SK-N-SH (cell line): Measurements from ENCODE around the gene PDE4B. TPM values are rescaled to one million over a fixed set of nuclear protein-coding genes. Genes with fewer than 3 reads are reported as not detected.

Experiments
- CTCF ChIA-PET: fragments of 300-600, 350-600 bp; formaldehyde crosslinking; extraction: SDS; loops from one replicate; lab custom pipeline; 2021; lab: Yijun Ruan, JAX
- POLR2A ChIA-PET: fragments of 350-600 bp; sonication (Branson Sonifier 250); formaldehyde crosslinking; extraction: SDS; loops from one replicate; lab custom pipeline; 2020; ENCODE audit warnings: antibody characterized with exemption, inconsistent platforms; lab: Yijun Ruan, JAX
- DNase-seq: peaks from one replicate; pipeline ENCODE4 v3.0.0; 2012
- H2AFZ ChIP-seq: fragments of 200-600 bp; sonication (generic); 2 replicates; pipeline ENCODE4 v1.8.1; 2016; ENCODE audit warnings: antibody characterized with exemption, mild to moderate bottlenecking, low read depth
- H3F3A ChIP-seq: fragments of 200-600 bp; sonication (generic); replicated peaks from 2 replicates; pipeline ENCODE3; 2016; ENCODE audit warnings: antibody characterized with exemption, mild to moderate bottlenecking; ENCODE audit not compliant: insufficient read depth
- H3K27ac ChIP-seq, 2 experiments: fragments of 200-500 bp in 1 of 2; fragments of 200-600 bp in 1 of 2; sonication (Bioruptor generic) in 1 of 2; sonication (generic), shearing (Covaris generic) in 1 of 2; 2 replicates each; pipeline versions ENCODE4 v1.5.1 to v1.6.1; 2014 to 2016; ENCODE audit warnings: low read depth in 2 of 2, inconsistent platforms in 1 of 2, low read length in 1 of 2, mild to moderate bottlenecking in 1 of 2, mixed read lengths in 1 of 2
- H3K27me3 ChIP-seq: fragments of 200-600 bp; sonication (generic), shearing (Covaris generic); 2 replicates; pipeline ENCODE4 v1.6.1; 2016; ENCODE audit warnings: mixed run types; ENCODE audit not compliant: insufficient read depth
- H3K36me3 ChIP-seq, 2 experiments: fragments of 200-500 bp in 1 of 2; fragments of 200-600 bp in 1 of 2; sonication (Bioruptor generic) in 1 of 2; sonication (generic) in 1 of 2; replicated peaks in 1 of 2; 2 replicates each; pipeline versions ENCODE3 to v1.5.1; 2014 to 2016; ENCODE audit warnings: low read length in 1 of 2, mild to moderate bottlenecking in 1 of 2; ENCODE audit not compliant: insufficient read depth in 2 of 2, control insufficient read depth in 1 of 2
- H3K4me1 ChIP-seq, 2 experiments: fragments of 200-500 bp in 1 of 2; fragments of 200-600 bp in 1 of 2; sonication (Bioruptor generic) in 1 of 2; sonication (generic), shearing (Covaris generic) in 1 of 2; 2 replicates each; pipeline versions ENCODE4 v1.5.1 to v1.6.1; 2014 to 2016; ENCODE audit warnings: low read depth in 1 of 2, low read length in 1 of 2, mixed run types in 1 of 2; ENCODE audit not compliant: insufficient read depth in 2 of 2, control insufficient read depth in 1 of 2
- H3K4me2 ChIP-seq: fragments of 200-600 bp; sonication (generic), shearing (Covaris generic); 2 replicates; pipeline ENCODE4 v1.6.1; 2017; ENCODE audit warnings: mixed run types
- H3K4me3 ChIP-seq, 2 experiments: fragments of 200-500 bp in 1 of 2; fragments of 200-600 bp in 1 of 2; sonication (Bioruptor generic) in 1 of 2; sonication (generic), shearing (Covaris generic) in 1 of 2; 2 replicates each; pipeline versions ENCODE4 v1.5.1 to v1.8.1; 2014 to 2016; ENCODE audit warnings: low read depth in 2 of 2, inconsistent platforms in 1 of 2, low read length in 1 of 2, mild to moderate bottlenecking in 1 of 2, mixed read lengths in 1 of 2, moderate library complexity in 1 of 2
- H3K79me2 ChIP-seq: fragments of 200-600 bp; sonication (generic); 2 replicates; pipeline ENCODE4 v1.8.1; 2017; ENCODE audit warnings: mild to moderate bottlenecking; ENCODE audit not compliant: insufficient read depth
- H3K9ac ChIP-seq: fragments of 200-600 bp; sonication (generic); 2 replicates; pipeline ENCODE4 v1.6.1; 2017; ENCODE audit warnings: mixed run types
- H3K9me2 ChIP-seq: fragments of 200-600 bp; sonication (generic); 2 replicates; pipeline ENCODE4 v1.6.1; 2017; ENCODE audit warnings: mixed run types
- H3K9me3 ChIP-seq: fragments of 200-600 bp; sonication (generic); 2 replicates; pipeline ENCODE4 v1.6.1; 2017; ENCODE audit warnings: mixed run types, mild to moderate bottlenecking, moderate library complexity
- H4K20me1 ChIP-seq: fragments of 200-600 bp; sonication (generic); 2 replicates; pipeline ENCODE4 v1.6.1; 2017; ENCODE audit warnings: mild to moderate bottlenecking, mixed run types; ENCODE audit not compliant: insufficient read depth
- CTCF ChIP-seq: fragments of 200-600 bp; sonication (generic); IDR thresholded peaks from 2 replicates; pipeline ENCODE4 v1.6.1; 2017; ENCODE audit warnings: antibody characterized with exemption, mild to moderate bottlenecking, moderate library complexity
- ELF1 ChIP-seq: IDR thresholded peaks from 2 replicates; pipeline ENCODE4 v1.4.0; 2012
- EP300 ChIP-seq, 2 experiments: IDR thresholded peaks; 2 replicates each; pipeline versions ENCODE4 v1.4.0 to v1.6.1; 2012; ENCODE audit warnings: borderline replicate concordance in 1 of 2, low read depth in 1 of 2, low read length in 1 of 2
- EZH2phosphoT487 ChIP-seq: fragments of 200-600 bp; sonication (generic); IDR thresholded peaks from 2 replicates; pipeline ENCODE4 v1.6.1; 2017; ENCODE audit warnings: low read depth, mixed run types, mild to moderate bottlenecking, antibody characterized with exemption, moderate library complexity, borderline replicate concordance
- FOXM1 ChIP-seq: IDR thresholded peaks from 2 replicates; pipeline ENCODE4 v1.4.0; 2012; ENCODE audit warnings: low read depth, mild to moderate bottlenecking
- GABPA ChIP-seq: IDR thresholded peaks from 2 replicates; pipeline ENCODE4 v1.4.0; 2012; ENCODE audit warnings: low read depth, mild to moderate bottlenecking
- GATA2 ChIP-seq: sonication (generic); formaldehyde crosslinking; IDR thresholded peaks from 2 replicates; pipeline ENCODE4 v1.5.0; 2020; ENCODE audit warnings: mild to moderate bottlenecking, missing genetic modification reagents
- IRF3 ChIP-seq: fragments of 150-350 bp; IDR thresholded peaks from 2 replicates; pipeline ENCODE4 v1.6.1; 2016; ENCODE audit warnings: mild to moderate bottlenecking, low read depth, low read length
- JUND ChIP-seq: IDR thresholded peaks from 2 replicates; pipeline ENCODE4 v1.4.0; 2012
- MAX ChIP-seq: IDR thresholded peaks from 2 replicates; pipeline ENCODE4 v1.4.0; 2012; ENCODE audit warnings: low read depth
- MXI1 ChIP-seq: IDR thresholded peaks from 2 replicates; pipeline ENCODE4 v1.6.1; 2012; ENCODE audit warnings: mild to moderate bottlenecking, low read depth, low read length, improper control_type of control experiment
- NRF1 ChIP-seq: IDR thresholded peaks from 2 replicates; pipeline ENCODE4 v1.6.1; 2012; ENCODE audit warnings: low read depth, mild to moderate bottlenecking, low read length
- PBX3 ChIP-seq: IDR thresholded peaks from 2 replicates; pipeline ENCODE4; 2012
- POLR2AphosphoS5 ChIP-seq: IDR thresholded peaks from 2 replicates; pipeline ENCODE4 v1.6.1; 2012; ENCODE audit warnings: low read depth, low read length
- RAD21 ChIP-seq: IDR thresholded peaks from 2 replicates; pipeline ENCODE4 v1.6.1; 2012; ENCODE audit warnings: mild to moderate bottlenecking, low read length
- RFX5 ChIP-seq: IDR thresholded peaks from 2 replicates; pipeline ENCODE4 v1.6.1; 2012; ENCODE audit warnings: mild to moderate bottlenecking, improper control_type of control experiment, low read length
- RXRA ChIP-seq: IDR thresholded peaks from 2 replicates; pipeline ENCODE4 v1.4.0; 2012; ENCODE audit warnings: low read depth, mild to moderate bottlenecking, borderline replicate concordance
- SIN3A ChIP-seq: IDR thresholded peaks from 2 replicates; pipeline ENCODE4 v1.6.1; 2012; ENCODE audit warnings: low read depth, mild to moderate bottlenecking, low read length, moderate library complexity, borderline replicate concordance
- SMC3 ChIP-seq: IDR thresholded peaks from 2 replicates; pipeline ENCODE4 v1.6.1; 2012; ENCODE audit warnings: low read depth, low read length, improper control_type of control experiment
- TAF1 ChIP-seq: IDR thresholded peaks from 2 replicates; pipeline ENCODE4 v1.6.1; 2012; ENCODE audit warnings: low read depth, mild to moderate bottlenecking, low read length, moderate library complexity, borderline replicate concordance
- TCF12 ChIP-seq: IDR thresholded peaks from 2 replicates; pipeline ENCODE4 v1.4.0; 2012
- YY1 ChIP-seq: IDR thresholded peaks from 2 replicates; pipeline ENCODE4 v1.4.0; 2012; ENCODE audit warnings: low read depth, mild to moderate bottlenecking
- ZBTB33 ChIP-seq: IDR thresholded peaks from 2 replicates; pipeline ENCODE4 v1.4.0; 2012; ENCODE audit warnings: low read depth, borderline replicate concordance
- WGBS: methylation state at CpG from one replicate; pipeline ENCODE4 v1.1.6; 2017; ENCODE audit warnings: low lambda C conversion rate; 5-methylcytosine and 5-hydroxymethylcytosine counted together
- polyA plus RNA-seq, 3 experiments: library from polyadenylated mRNA; depleted of rRNA; stranded (reverse); fragments of >200 nt; gene quantifications; 2 replicates each; pipeline ENCODE4 v1.2.3, GENCODE V29; 2012

PDE4B gene
- polyA plus RNA-seq, 1 of the 3 experiments (the other 2 are of a cell fraction), result 1.9 TPM

- H2AFZ ChIP-seq, result no peak overlapping the region
- H3K9me3 ChIP-seq, result no peaks in the 10 kb centered on the region
- no peak overlapping the region for H3K9ac ChIP-seq
- WGBS, result 57% methylated on average over 1 of the region's 1 CpG
- DNase-seq, result no peak
- TF ChIP-seq POLR2AphosphoS5 (no peak), JUND (no peak), GABPA (no peak), TAF1 (no peak), EP300 (IDR thresholded peaks at IDR 0.05; ENCODE audit: borderline replicate concordance in 1 of 2, low read depth in 1 of 2, low read length in 1 of 2) (no peak), YY1 (no peak), SMC3 (no peak), TCF12 (no peak), SIN3A (no peak), RFX5 (no peak), FOXM1 (no peak), EZH2phosphoT487 (no peak)
- H3K36me3 ChIP-seq, result no peaks in the 10 kb centered on the region
- H3K9me2 ChIP-seq, result peaks cover 4% of the 10 kb centered on the region; the same call in 1 of the 2 replicates
- no peaks in the 10 kb centered on the region for H3K27me3 ChIP-seq
- no peaks in the 10 kb centered on the region for H3F3A ChIP-seq
- ChIA-PET CTCF (no interaction called here), POLR2A (no interaction called here)
- H3K27ac ChIP-seq, result no peak overlapping the region
- H3K4me1 ChIP-seq, result no peaks in the 10 kb centered on the region
- H3K4me3 ChIP-seq, result no peak overlapping the region
- no peaks in the 10 kb centered on the region for H3K79me2 ChIP-seq
- no peaks in the 10 kb centered on the region for H4K20me1 ChIP-seq
- H3K4me2 ChIP-seq, result no peak overlapping the region
Observed at GRCh38 chr1:66033781-66034180, 241.1 kb downstream of the PDE4B start.

- Histone ChIP-seq H3K4me3 (no peak overlapping the region), H3K79me2 (no peaks in the 10 kb centered on the region), H3F3A (no peaks in the 10 kb centered on the region), H3K36me3 (no peaks in the 10 kb centered on the region), H3K27me3 (no peaks in the 10 kb centered on the region), H3K9ac (no peak overlapping the region), H2AFZ (no peak overlapping the region), H4K20me1 (no peaks in the 10 kb centered on the region), H3K9me3 (no peaks in the 10 kb centered on the region), H3K4me1 (no peaks in the 10 kb centered on the region), H3K9me2 (peaks cover 4% of the 10 kb centered on the region; the same call in 1 of the 2 replicates), H3K27ac (no peak overlapping the region), H3K4me2 (no peak overlapping the region)
- WGBS, result 89% methylated on average over 1 of the region's 1 CpG
- POLR2A ChIA-PET, result no interaction called here
- TF ChIP-seq PBX3 (no peak), JUND (no peak), TCF12 (no peak), RFX5 (no peak), RXRA (no peak), POLR2AphosphoS5 (no peak), GATA2 (CRISPR knock-in tag) (no peak), CTCF (no peak), SMC3 (no peak), IRF3 (no peak), RAD21 (no peak), ELF1 (no peak), GABPA (no peak), NRF1 (no peak), MAX (no peak), MXI1 (no peak), ZBTB33 (no peak), SIN3A (no peak)
- DNase-seq, result no peak
- CTCF ChIA-PET, result no interaction called here
Observed at GRCh38 chr1:66035616-66036245, 243.0 kb downstream of the PDE4B start.
